ENCODE measurements around the gene BCR.
A peak's percentile ranks its signal among the peaks of the same experiment; 100 is the strongest.

Gene BCR

GRCh38 chr22:23181721-23182308, 1.5 kb downstream of the BCR start:
- no peak for DNase-seq
- TF ChIP-seq CTCF (IDR thresholded peaks at IDR 0.05; ENCODE audit: low read depth, low read length): no peak
- Histone ChIP-seq H3K4me1 (peaks cover 3% of the 10 kb centered on the region), H3K36me3 (peaks cover 13% of the 10 kb centered on the region), H3K4me3 (ENCODE audit: low read depth, low read length) (peak overlapping the region; percentile 59), H3K9me3 (peaks cover 3% of the 10 kb centered on the region; the same call in 1 of the 2 replicates), H3K27me3 (no peaks in the 10 kb centered on the region)

- Histone ChIP-seq H3K27me3 (no peaks in the 10 kb centered on the region), H3K9me3 (no peaks in the 10 kb centered on the region), H3K4me1 (peaks cover 3% of the 10 kb centered on the region), H3K36me3 (peaks cover 13% of the 10 kb centered on the region), H3K4me3 (ENCODE audit: low read depth, low read length) (peak overlapping the region; percentile 59)
- no peak for TF ChIP-seq CTCF (IDR thresholded peaks at IDR 0.05; ENCODE audit: low read depth, low read length)
- DNase-seq: no peak
Observed at GRCh38 chr22:23182309-23183060, 2.2 kb downstream of the BCR start.

- H3K27me3 ChIP-seq: no peaks in the 10 kb centered on the region
- H3K4me1 ChIP-seq: peaks cover 3% of the 10 kb centered on the region
- no peaks in the 10 kb centered on the region for H3K9me3 ChIP-seq
- DNase-seq: peak; percentile 83
- peak overlapping the region; percentile 59 for H3K4me3 ChIP-seq (ENCODE audit: low read depth, low read length)
- no peak for TF ChIP-seq CTCF (IDR thresholded peaks at IDR 0.05; ENCODE audit: low read depth, low read length)
- peaks cover 13% of the 10 kb centered on the region for H3K36me3 ChIP-seq
Observed at GRCh38 chr22:23183061-23183698, 2.9 kb downstream of the BCR start.

GRCh38 chr22:23184100-23184763, 3.9 kb downstream of the BCR start:
- Histone ChIP-seq H3K4me1 (peaks cover 3% of the 10 kb centered on the region), H3K36me3 (peaks cover 13% of the 10 kb centered on the region), H3K4me3 (ENCODE audit: low read depth, low read length) (no peak overlapping the region), H3K9me3 (no peaks in the 10 kb centered on the region), H3K27me3 (no peaks in the 10 kb centered on the region)
- no peak for DNase-seq
- TF ChIP-seq CTCF (IDR thresholded peaks at IDR 0.05; ENCODE audit: low read depth, low read length): no peak

GRCh38 chr22:23184764-23185113, 4.4 kb downstream of the BCR start:
- Histone ChIP-seq H3K4me3 (ENCODE audit: low read depth, low read length) (no peak overlapping the region), H3K4me1 (peaks cover 3% of the 10 kb centered on the region), H3K9me3 (no peaks in the 10 kb centered on the region), H3K36me3 (peaks cover 13% of the 10 kb centered on the region), H3K27me3 (no peaks in the 10 kb centered on the region)
- no peak for TF ChIP-seq CTCF (IDR thresholded peaks at IDR 0.05; ENCODE audit: low read depth, low read length)
- DNase-seq: no peak

Measured in BE2C (cell line).